GM19438 (cell line): ENCODE data around the gene OR2A1.
"Not testable (repeated sequence)": the region's sequence is repeated elsewhere in the genome, so short reads cannot be mapped to it uniquely, and the experiment has no call there.

Experiments
- ATAC-seq: cut with Tn5 transposase; IDR thresholded peaks from one replicate; pipeline ENCODE4 v1.9.1; 2021; ENCODE audit warnings: low read depth; ENCODE audit not compliant: unreplicated experiment

OR2A1 gene

GRCh38 chr7:144321677-144322206 lies 9.5 kb downstream of the OR2A1 start:
- ATAC-seq = not testable (repeated sequence)

- not testable (repeated sequence) for ATAC-seq
Observed at GRCh38 chr7:144323359-144323758, 11.1 kb downstream of the OR2A1 start.

- ATAC-seq = not testable (repeated sequence)
Observed at GRCh38 chr7:144325868-144326267, 13.6 kb downstream of the OR2A1 start.

- not testable (repeated sequence) for ATAC-seq
Observed at GRCh38 chr7:144330044-144330443, 17.8 kb downstream of the OR2A1 start.

- ATAC-seq = not testable (repeated sequence)
Observed at GRCh38 chr7:144331221-144331995, 19.2 kb downstream of the OR2A1 start.

GRCh38 chr7:144331996-144332288 lies 19.7 kb downstream of the OR2A1 start:
- ATAC-seq = not testable (repeated sequence)

- not testable (repeated sequence) for ATAC-seq
Observed at GRCh38 chr7:144348625-144349024, 36.4 kb downstream of the OR2A1 start.

GRCh38 chr7:144351667-144352066 lies 39.4 kb downstream of the OR2A1 start:
- ATAC-seq = not testable (repeated sequence)

GRCh38 chr7:144355176-144355822 lies 43.1 kb downstream of the OR2A1 start, which contains the start of gene ARHGEF5:
Gene ARHGEF5, plus strand, starts transcription at chr7:144355402. Its CDS starts 7,268 bp downstream, at chr7:144362670.
- ATAC-seq = peak; percentile 65

GRCh38 chr7:144356185-144356584 lies 44.0 kb downstream of the OR2A1 start:
- ATAC-seq = not testable (repeated sequence)

GRCh38 chr7:144356860-144357259 lies 44.6 kb downstream of the OR2A1 start:
- ATAC-seq = not testable (repeated sequence)

- ATAC-seq = not testable (repeated sequence)
Observed at GRCh38 chr7:144362061-144362460, 49.8 kb downstream of the OR2A1 start.

GRCh38 chr7:144365523-144365922 lies 53.3 kb downstream of the OR2A1 start:
- ATAC-seq = not testable (repeated sequence)

GRCh38 chr7:144367250-144367649 lies 55.0 kb downstream of the OR2A1 start:
- not testable (repeated sequence) for ATAC-seq

GRCh38 chr7:144369221-144369620 lies 57.0 kb downstream of the OR2A1 start:
- not testable (repeated sequence) for ATAC-seq
